Gastrocnemius medialis (tissue), 4 donors: Measurements from ENCODE around the gene APOD. TPM values are rescaled to one million over a fixed set of nuclear protein-coding genes. Genes with fewer than 3 reads are reported as not detected.
A peak's percentile ranks its signal among the peaks of the same experiment; 100 is the strongest.

Experiments used
- ATAC-seq, 2 donors: fragments of 150-250 bp; one replicate each; pipeline ENCODE4 v1.9.1; 2016
- DNase-seq, 2 donors: peaks; one replicate each; pipeline ENCODE4 v3.0.0-alpha.2; 2019
- H3K27ac ChIP-seq, 4 donors: fragments of 200-600 bp; sonication (generic); 1 replicate in 1 of 4; 2 replicates in 3 of 4; pipeline ENCODE4 v1.5.1; 2016 to 2018; ENCODE audit warnings: mild to moderate bottlenecking in 2 of 4, moderate library complexity in 1 of 4
- H3K27me3 ChIP-seq, 3 donors: fragments of 200-600 bp; sonication (generic) in 2 of 3; 1 replicate in 1 of 3; 2 replicates in 2 of 3; pipeline versions ENCODE4 v1.5.1 to v1.6.0; 2016 to 2019; ENCODE audit warnings: mild to moderate bottlenecking in 1 of 3, moderate library complexity in 1 of 3
- H3K36me3 ChIP-seq, 2 donors: fragments of 200-600 bp; sonication (generic) in 1 of 2; one replicate each; pipeline ENCODE4 v1.5.1; 2017 to 2018
- H3K4me1 ChIP-seq, 2 donors: fragments of 200-600 bp; sonication (generic) in 1 of 2; one replicate each; pipeline ENCODE4 v1.5.1; 2016 to 2017; ENCODE audit warnings: mild to moderate bottlenecking in 2 of 2
- H3K4me3 ChIP-seq, 4 donors: fragments of 200-600 bp; sonication (generic) in 3 of 4; 1 replicate in 1 of 4; 2 replicates in 3 of 4; pipeline ENCODE4 v1.5.1; 2016 to 2019; ENCODE audit warnings: mild to moderate bottlenecking in 2 of 4
- H3K9me3 ChIP-seq, 3 donors: fragments of 200-600 bp; sonication (generic) in 2 of 3; 1 replicate in 1 of 3; 2 replicates in 2 of 3; pipeline ENCODE4 v1.5.1; 2016 to 2019
- CTCF ChIP-seq, 5 experiments: fragments of 450-650 bp in 3 of 5; fragments of 200-600 bp in 2 of 5; sonication (generic) in 2 of 5; IDR thresholded peaks in 4 of 5; conservative IDR thresholded peaks in 1 of 5; 1 replicate in 4 of 5; 2 replicates in 1 of 5; pipeline ENCODE4 v1.5.1; 2016 to 2019; ENCODE audit warnings: antibody characterized with exemption in 5 of 5, mild to moderate bottlenecking in 3 of 5, moderate library complexity in 3 of 5
- POLR2A ChIP-seq, 2 donors: fragments of 450-650 bp; IDR thresholded peaks; one replicate each; pipeline ENCODE4 v1.6.1; 2017; ENCODE audit warnings: antibody characterized with exemption in 2 of 2, mild to moderate bottlenecking in 2 of 2, moderate library complexity in 2 of 2
- in situ Hi-C, 4 donors: fragments of 200-750 bp; cut with MboI; loops; one replicate each; pipeline versions ENCODE4 v1.15.0 to v1.8.0; 2017; ENCODE audit warnings: low sequenced_read_pairs in 4 of 4
- intact Hi-C: fragments of 100-400 bp; cut with DNase I; formaldehyde crosslinking; loops from one replicate; pipeline ENCODE4 v1.15.1; 2023; ENCODE audit warnings: low total_unique reads
- total RNA-seq, 4 donors: library from RNA; depleted of rRNA; stranded (reverse); fragments of >200 nt; gene quantifications; one replicate each; pipeline versions ENCODE4 v1.1.0 to v1.2.3, GENCODE V29; 2016

APOD gene
- total RNA-seq, 4 donors from 2014 or later, result 602 to 801 (median 626) TPM

DNA sequence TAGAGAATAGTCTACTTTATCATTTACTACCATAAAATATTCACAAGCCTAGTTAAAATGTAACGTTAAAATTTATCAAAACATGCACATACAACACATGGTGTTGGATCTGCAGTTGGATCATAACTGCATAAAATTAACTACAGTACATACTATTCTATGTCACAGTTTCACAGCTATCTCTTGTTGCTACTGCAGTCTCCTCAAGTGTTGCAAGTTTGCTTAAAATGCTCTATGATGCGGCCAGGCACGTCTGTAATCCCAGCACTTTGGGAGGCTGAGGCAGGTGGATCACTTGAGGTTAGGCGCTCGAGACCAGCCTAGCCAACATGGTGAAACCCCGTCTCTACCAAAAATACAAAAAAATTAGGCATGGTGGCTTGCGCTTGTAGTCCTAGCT, 50.9 kb downstream of the APOD start:
- in situ Hi-C loops (loop anchor here in 2 of 4 donors (25.0 kb wide), 1 partner anchor 846 kb away; the partner anchor contains the start of gene FAM43A (in 2 of the 2)), intact Hi-C loops (no loop called here)
- Histone ChIP-seq H3K27ac (peak overlapping the region; percentile 69 to 98 (median 96)), H3K27me3 (no peaks in the 10 kb centered on the region), H3K9me3 (no peaks in the 10 kb centered on the region), H3K4me3 (no peak overlapping the region), H3K36me3 (no peaks in the 10 kb centered on the region), H3K4me1 (peaks cover 64 to 73% of the 10 kb centered on the region in 2 donors)
- TF ChIP-seq CTCF (IDR thresholded peaks at IDR 0.05 in 4 of 5, conservative IDR thresholded peaks at IDR 0.05 in 1 of 5), result no peak
- no peak for TF ChIP-seq POLR2A (IDR thresholded peaks at IDR 0.05)
- DNase-seq (peak in 1 of 2 donors; percentile 50), ATAC-seq (peak; percentile 74)

DNA sequence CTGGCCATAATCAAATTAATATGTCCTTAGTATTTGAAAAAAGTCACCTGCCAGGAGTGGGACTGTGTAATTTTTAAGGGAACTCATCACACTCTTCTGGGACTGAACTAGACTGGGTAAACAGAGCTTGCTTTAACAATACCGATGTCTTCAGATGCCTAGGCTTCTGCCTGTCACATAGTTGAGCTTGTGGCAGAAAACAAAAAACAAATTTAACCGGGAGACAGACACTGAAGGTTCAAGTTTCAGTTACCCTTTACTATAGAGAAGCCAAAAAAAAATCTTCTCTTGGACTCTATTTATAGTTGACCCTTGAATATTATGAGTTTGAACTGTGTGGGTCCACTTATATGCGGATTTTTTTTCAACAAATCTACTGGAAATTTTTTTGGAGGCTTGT, 51.4 kb downstream of the APOD start:
- Histone ChIP-seq H3K9me3 (no peaks in the 10 kb centered on the region), H3K27ac (peak overlapping the region; percentile 69 to 98 (median 96)), H3K4me1 (peaks cover 59 to 70% of the 10 kb centered on the region in 2 donors), H3K27me3 (no peaks in the 10 kb centered on the region), H3K4me3 (no peak overlapping the region), H3K36me3 (no peaks in the 10 kb centered on the region)
- TF ChIP-seq CTCF (IDR thresholded peaks at IDR 0.05 in 4 of 5, conservative IDR thresholded peaks at IDR 0.05 in 1 of 5) (no peak), POLR2A (IDR thresholded peaks at IDR 0.05) (no peak)
- intact Hi-C loops, result no loop called here
- DNase-seq, result no peak
- ATAC-seq, result peak; percentile 25 to 75
- in situ Hi-C loops, result loop anchor here in 2 of 4 donors (25.0 kb wide), 1 partner anchor 845 kb away; the partner anchor contains the start of gene FAM43A (in 2 of the 2)

DNA sequence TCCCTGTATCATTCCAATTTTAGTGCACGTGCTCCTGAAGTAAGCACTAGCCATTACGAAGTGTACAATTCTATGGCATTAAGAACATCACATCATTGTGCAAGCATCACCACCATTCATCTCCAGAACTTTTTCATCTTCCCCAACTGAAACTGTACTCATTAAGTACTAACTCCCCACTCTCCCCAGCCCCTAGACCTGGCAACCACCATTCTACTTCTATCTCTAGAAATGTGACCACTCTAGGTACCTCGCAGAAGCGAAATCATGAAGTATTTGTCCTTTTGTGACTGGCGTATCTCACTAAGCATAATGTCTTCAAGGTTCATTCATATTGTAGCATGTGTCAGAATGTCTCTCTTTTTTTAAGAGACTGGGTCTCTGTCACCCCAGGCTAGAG, 52.1 kb downstream of the APOD start:
- intact Hi-C loops, result no loop called here
- Histone ChIP-seq H3K27me3 (no peaks in the 10 kb centered on the region), H3K9me3 (no peaks in the 10 kb centered on the region), H3K27ac (peak overlapping the region; percentile 69 to 98 (median 96)), H3K36me3 (no peaks in the 10 kb centered on the region), H3K4me3 (no peak overlapping the region), H3K4me1 (peaks cover 56 to 64% of the 10 kb centered on the region in 2 donors)
- no peak for TF ChIP-seq POLR2A (IDR thresholded peaks at IDR 0.05)
- no peak for TF ChIP-seq CTCF (IDR thresholded peaks at IDR 0.05 in 4 of 5, conservative IDR thresholded peaks at IDR 0.05 in 1 of 5)
- in situ Hi-C loops, result loop anchor here in 2 of 4 donors (25.0 kb wide), 1 partner anchor 844 kb away; the partner anchor contains the start of gene FAM43A (in 2 of the 2)
- no peak for DNase-seq
- ATAC-seq, result no peak

DNA sequence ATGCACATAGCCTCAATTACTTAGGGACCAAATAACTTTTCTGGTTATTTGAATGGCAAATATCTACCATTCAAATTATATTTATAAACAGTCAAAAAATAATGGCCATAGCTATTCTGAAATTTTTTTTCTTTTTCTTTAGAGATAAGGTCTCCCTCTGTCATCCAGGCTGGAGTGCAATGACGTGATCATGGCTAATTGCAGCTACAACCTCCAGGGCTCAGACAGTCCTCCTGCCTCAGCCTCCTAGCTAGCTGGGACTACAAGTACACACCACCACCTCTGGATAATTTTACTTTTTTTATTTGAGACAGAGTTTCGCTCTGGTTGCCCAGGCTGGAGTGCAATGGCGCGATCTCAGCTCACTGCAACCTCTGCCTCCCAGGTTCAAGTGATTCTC, 57.2 kb downstream of the APOD start:
- intact Hi-C loops (no loop called here), in situ Hi-C loops (loop anchor here in 3 of 4 donors (10.0 to 25.0 kb wide), 4 partner anchors 252 to 852 kb away; partner anchors contain the start of genes FAM43A (in 2 of the 3), LSG1 (in 1 of the 3) and XXYLT1 (in 1 of the 3))
- DNase-seq (no peak), ATAC-seq (no peak)
- TF ChIP-seq CTCF (IDR thresholded peaks at IDR 0.05 in 4 of 5, conservative IDR thresholded peaks at IDR 0.05 in 1 of 5), result no peak
- peaks cover 17 to 28% of the 10 kb centered on the region in 2 donors for H3K4me1 ChIP-seq
- H3K4me3 ChIP-seq, result no peak overlapping the region
- H3K9me3 ChIP-seq, result no peaks in the 10 kb centered on the region
- H3K27me3 ChIP-seq, result no peaks in the 10 kb centered on the region
- H3K27ac ChIP-seq, result no peak overlapping the region
- peaks cover 0 to 22% of the 10 kb centered on the region in 2 donors for H3K36me3 ChIP-seq
